Ishikawa (cell line): ENCODE measurements around the gene PCCA.

ENCODE experiments used
- CEBPB ChIP-seq: IDR thresholded peaks from 2 replicates; pipeline ENCODE4 v1.6.1; 2012
- CREB1 ChIP-seq: IDR thresholded peaks from 2 replicates; pipeline ENCODE4 v1.6.1; 2012; ENCODE audit warnings: low read depth
- EGR1 ChIP-seq: IDR thresholded peaks from 2 replicates; pipeline ENCODE4 v1.6.1; 2012
- EP300 ChIP-seq: IDR thresholded peaks from 2 replicates; pipeline ENCODE4 v1.6.1; 2012; ENCODE audit warnings: borderline replicate concordance
- FOXM1 ChIP-seq: IDR thresholded peaks from 2 replicates; pipeline ENCODE4 v1.6.1; 2012; ENCODE audit warnings: low read depth, borderline replicate concordance
- NFIC ChIP-seq: IDR thresholded peaks from 2 replicates; pipeline ENCODE4 v1.6.1; 2012
- RAD21 ChIP-seq: IDR thresholded peaks from 2 replicates; pipeline ENCODE4 v1.6.1; 2012; ENCODE audit warnings: low read depth
- TAF1 ChIP-seq: IDR thresholded peaks from 2 replicates; pipeline ENCODE4 v1.6.1; 2012; ENCODE audit warnings: low read depth, mild to moderate bottlenecking
- TCF12 ChIP-seq: IDR thresholded peaks from 2 replicates; pipeline ENCODE4 v1.6.1; 2012; ENCODE audit warnings: low read depth
- TEAD4 ChIP-seq: IDR thresholded peaks from 2 replicates; pipeline ENCODE4 v1.6.1; 2012
- YY1 ChIP-seq: IDR thresholded peaks from 2 replicates; pipeline ENCODE4 v1.6.1; 2012; ENCODE audit warnings: low read depth
- ZBTB7A ChIP-seq: IDR thresholded peaks from 2 replicates; pipeline ENCODE4 v1.6.1; 2012; ENCODE audit warnings: low read depth
- TF ChIP-seq, protein P1 (sequence below): IDR thresholded peaks from 2 replicates; pipeline ENCODE4 v1.6.1; 2012; ENCODE audit warnings: low read depth, mild to moderate bottlenecking
- TF ChIP-seq, protein P2 (sequence below): IDR thresholded peaks from 2 replicates; pipeline ENCODE4 v1.6.1; 2012
- TF ChIP-seq, protein P3 (sequence below): IDR thresholded peaks from 2 replicates; pipeline ENCODE4 v1.6.1; 2012

Gene PCCA

DNA sequence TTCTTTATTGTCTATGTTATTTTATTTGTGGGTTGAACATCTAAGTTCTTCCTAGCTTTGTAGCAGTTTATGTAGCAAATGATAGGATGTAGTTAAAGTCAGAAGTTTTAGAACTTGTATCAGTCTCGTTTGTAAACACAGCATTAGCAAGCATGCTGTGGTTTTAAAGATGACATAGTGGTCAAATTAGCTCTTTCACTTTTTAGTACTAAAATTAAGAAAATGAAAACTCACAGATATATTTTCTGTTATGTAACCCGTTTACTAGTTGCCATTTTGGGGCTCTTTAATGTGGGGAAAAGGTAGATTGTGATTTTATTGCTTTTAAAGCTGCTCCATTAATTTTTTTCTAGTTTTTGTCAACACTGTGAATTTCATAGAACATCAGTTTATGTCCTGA, 216.5 kb downstream of the PCCA start:
- no peak for TF ChIP-seq CEBPB
- no peak for TF ChIP-seq TCF12
- TF ChIP-seq FOXM1: no peak
- no peak for TF ChIP-seq EGR1
- no peak for TF ChIP-seq ZBTB7A
- TF ChIP-seq TEAD4: no peak
- no peak for TF ChIP-seq CREB1
- TF ChIP-seq, protein P1, sequence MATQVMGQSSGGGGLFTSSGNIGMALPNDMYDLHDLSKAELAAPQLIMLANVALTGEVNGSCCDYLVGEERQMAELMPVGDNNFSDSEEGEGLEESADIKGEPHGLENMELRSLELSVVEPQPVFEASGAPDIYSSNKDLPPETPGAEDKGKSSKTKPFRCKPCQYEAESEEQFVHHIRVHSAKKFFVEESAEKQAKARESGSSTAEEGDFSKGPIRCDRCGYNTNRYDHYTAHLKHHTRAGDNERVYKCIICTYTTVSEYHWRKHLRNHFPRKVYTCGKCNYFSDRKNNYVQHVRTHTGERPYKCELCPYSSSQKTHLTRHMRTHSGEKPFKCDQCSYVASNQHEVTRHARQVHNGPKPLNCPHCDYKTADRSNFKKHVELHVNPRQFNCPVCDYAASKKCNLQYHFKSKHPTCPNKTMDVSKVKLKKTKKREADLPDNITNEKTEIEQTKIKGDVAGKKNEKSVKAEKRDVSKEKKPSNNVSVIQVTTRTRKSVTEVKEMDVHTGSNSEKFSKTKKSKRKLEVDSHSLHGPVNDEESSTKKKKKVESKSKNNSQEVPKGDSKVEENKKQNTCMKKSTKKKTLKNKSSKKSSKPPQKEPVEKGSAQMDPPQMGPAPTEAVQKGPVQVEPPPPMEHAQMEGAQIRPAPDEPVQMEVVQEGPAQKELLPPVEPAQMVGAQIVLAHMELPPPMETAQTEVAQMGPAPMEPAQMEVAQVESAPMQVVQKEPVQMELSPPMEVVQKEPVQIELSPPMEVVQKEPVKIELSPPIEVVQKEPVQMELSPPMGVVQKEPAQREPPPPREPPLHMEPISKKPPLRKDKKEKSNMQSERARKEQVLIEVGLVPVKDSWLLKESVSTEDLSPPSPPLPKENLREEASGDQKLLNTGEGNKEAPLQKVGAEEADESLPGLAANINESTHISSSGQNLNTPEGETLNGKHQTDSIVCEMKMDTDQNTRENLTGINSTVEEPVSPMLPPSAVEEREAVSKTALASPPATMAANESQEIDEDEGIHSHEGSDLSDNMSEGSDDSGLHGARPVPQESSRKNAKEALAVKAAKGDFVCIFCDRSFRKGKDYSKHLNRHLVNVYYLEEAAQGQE: no peak
- TF ChIP-seq TAF1: no peak
- TF ChIP-seq YY1: no peak
- TF ChIP-seq, protein P2, sequence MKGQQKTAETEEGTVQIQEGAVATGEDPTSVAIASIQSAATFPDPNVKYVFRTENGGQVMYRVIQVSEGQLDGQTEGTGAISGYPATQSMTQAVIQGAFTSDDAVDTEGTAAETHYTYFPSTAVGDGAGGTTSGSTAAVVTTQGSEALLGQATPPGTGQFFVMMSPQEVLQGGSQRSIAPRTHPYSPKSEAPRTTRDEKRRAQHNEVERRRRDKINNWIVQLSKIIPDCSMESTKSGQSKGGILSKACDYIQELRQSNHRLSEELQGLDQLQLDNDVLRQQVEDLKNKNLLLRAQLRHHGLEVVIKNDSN: no peak
- no peak for TF ChIP-seq RAD21
- TF ChIP-seq NFIC: no peak
- TF ChIP-seq, protein P3, sequence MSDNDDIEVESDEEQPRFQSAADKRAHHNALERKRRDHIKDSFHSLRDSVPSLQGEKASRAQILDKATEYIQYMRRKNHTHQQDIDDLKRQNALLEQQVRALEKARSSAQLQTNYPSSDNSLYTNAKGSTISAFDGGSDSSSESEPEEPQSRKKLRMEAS: no peak
- TF ChIP-seq EP300: no peak

DNA sequence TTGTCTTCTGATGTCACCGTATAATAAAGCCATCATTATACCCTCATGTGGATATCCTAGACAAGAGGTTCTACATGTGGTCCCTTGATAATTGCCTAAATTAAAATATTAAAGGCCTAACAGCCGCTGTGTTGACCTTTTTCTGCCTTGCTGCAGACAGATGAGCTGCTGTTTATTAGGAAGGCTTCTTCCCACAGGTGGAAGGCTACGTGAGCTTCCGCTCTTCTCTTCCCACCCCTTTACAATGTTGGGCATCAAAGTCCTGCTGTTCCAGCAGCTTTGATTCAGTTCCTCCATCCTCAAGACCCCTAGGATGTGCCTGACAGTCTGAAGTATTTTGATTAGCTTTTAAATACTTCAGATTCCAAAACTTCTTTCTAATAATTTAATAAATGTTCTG, 217.1 kb downstream of the PCCA start:
- TF ChIP-seq, protein P3: no peak
- TF ChIP-seq RAD21 (no peak), FOXM1 (no peak), EGR1 (no peak), NFIC (no peak)

DNA sequence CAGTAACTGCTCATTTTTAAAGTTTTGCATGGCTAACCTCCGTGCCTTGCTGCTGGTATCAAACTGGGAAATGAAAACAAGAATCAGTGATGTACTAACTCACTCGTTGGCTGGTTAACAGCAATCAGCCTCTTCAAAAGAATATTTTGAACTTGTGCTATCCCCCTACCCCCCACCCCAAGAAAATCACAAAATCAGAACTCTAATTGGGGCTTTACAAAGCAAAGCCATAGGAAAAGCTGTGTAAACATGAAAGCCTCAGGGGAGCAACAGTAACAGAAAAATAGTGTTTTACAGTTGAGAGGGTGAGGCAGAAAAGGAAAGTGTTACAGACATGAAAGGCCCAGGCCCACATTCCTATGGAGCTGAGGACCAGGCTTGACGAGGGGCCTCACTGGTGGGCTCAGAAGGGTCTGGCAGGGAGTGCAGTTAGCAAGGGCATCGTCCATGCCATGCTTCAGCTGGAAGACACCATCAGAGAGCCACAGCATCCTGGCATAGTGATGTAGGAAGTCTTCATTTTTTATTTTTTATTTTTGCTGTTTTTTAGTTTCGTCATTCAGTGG, 217.6 kb downstream of the PCCA start:
- TF ChIP-seq TEAD4: no peak
- TF ChIP-seq, protein P1: no peak
- no peak for TF ChIP-seq EP300
- no peak for TF ChIP-seq EGR1
- TF ChIP-seq CEBPB: no peak
- TF ChIP-seq TCF12: no peak
- TF ChIP-seq, protein P2: no peak
- TF ChIP-seq YY1: no peak
- TF ChIP-seq, protein P3: no peak
- TF ChIP-seq FOXM1: no peak
- TF ChIP-seq TAF1: no peak
- no peak for TF ChIP-seq CREB1
- no peak for TF ChIP-seq RAD21
- no peak for TF ChIP-seq ZBTB7A
- no peak for TF ChIP-seq NFIC

DNA sequence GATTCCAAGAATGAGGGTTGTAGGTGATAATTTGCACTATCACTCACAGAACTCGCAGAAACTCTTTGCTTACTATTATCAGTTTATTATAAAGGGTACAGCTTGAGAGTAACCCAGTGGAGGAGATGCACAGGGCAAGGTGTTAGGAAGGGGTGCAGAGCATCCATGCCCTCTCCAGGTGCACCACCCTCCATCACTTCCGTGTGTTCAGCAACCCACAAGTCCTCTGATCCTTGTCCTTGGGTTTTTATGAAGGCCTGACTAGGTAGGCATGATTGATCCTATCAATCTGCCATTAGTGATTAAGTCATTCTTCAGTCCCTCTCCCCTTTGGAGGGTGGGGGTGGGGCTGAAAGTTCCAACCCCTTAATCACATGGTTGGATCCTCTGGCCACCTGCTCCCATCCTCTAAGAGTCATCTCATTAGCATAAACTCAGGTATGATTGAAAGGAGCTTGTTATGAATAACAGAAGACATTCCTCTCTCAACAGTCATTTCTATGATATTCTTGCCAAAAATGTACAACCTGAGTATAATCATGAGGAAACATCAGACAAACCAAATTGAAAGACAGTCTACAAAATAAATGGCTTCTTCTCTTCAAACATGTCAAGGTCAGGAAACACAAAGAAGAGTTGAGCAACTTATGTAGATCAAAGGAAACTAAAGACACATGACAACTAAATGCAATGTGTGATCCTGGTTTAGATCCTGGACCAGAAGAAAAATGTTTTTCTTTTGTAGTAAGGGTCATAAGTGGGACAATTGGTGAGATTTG, 225.4 kb downstream of the PCCA start:
- TF ChIP-seq TAF1 (no peak), RAD21 (no peak), FOXM1 (no peak), ZBTB7A (no peak), TCF12 (no peak), NFIC (no peak), TEAD4 (no peak), CREB1 (no peak), EGR1 (no peak)
- TF ChIP-seq, protein P2: no peak
- TF ChIP-seq, protein P1: no peak
- TF ChIP-seq, protein P3: no peak
